Karpas-422 (cell line): ENCODE results near the gene SAMHD1. TPM values are rescaled to one million over a fixed set of nuclear protein-coding genes. Genes with fewer than 3 reads are reported as not detected.
A peak's percentile ranks its signal among the peaks of the same experiment; 100 is the strongest.

Experiments
- DNase-seq: peaks from one replicate; pipeline ENCODE4 v3.0.0-alpha.2; 2015
- H2AFZ ChIP-seq: fragments of 200-600 bp; sonication (generic); 2 replicates; pipeline ENCODE4 v1.6.1; 2014; ENCODE audit warnings: antibody characterized with exemption, low read length, mixed read lengths
- H3K27ac ChIP-seq: fragments of 200-600 bp; sonication (generic); 2 replicates; pipeline ENCODE4 v1.5.1; 2014; ENCODE audit warnings: mild to moderate bottlenecking, low read length, moderate library complexity
- H3K27me3 ChIP-seq: fragments of 200-600 bp; sonication (generic); 2 replicates; pipeline ENCODE4 v1.6.1; 2014; ENCODE audit warnings: low read length, mixed read lengths
- H3K36me3 ChIP-seq: fragments of 200-600 bp; sonication (generic); 2 replicates; pipeline ENCODE4 v1.6.1; 2014; ENCODE audit warnings: low read length, mixed read lengths; ENCODE audit not compliant: insufficient read depth
- H3K4me1 ChIP-seq: fragments of 200-600 bp; sonication (generic); 2 replicates; pipeline ENCODE4 v1.6.1; 2014; ENCODE audit warnings: mild to moderate bottlenecking, low read length, mixed read lengths
- H3K4me2 ChIP-seq: fragments of 200-600 bp; sonication (generic); 2 replicates; pipeline ENCODE4 v1.6.1; 2014; ENCODE audit warnings: low read length, low read depth, mild to moderate bottlenecking; ENCODE audit not compliant: poor library complexity, severe bottlenecking
- H3K4me3 ChIP-seq: fragments of 200-600 bp; sonication (generic); 2 replicates; pipeline ENCODE4 v1.5.1; 2014; ENCODE audit warnings: mild to moderate bottlenecking, antibody characterized with exemption, low read length, mixed read lengths
- H3K79me2 ChIP-seq: fragments of 200-600 bp; sonication (generic); 2 replicates; pipeline ENCODE4 v1.6.1; 2014; ENCODE audit warnings: mild to moderate bottlenecking, low read length, mixed read lengths
- H3K9ac ChIP-seq: fragments of 200-600 bp; sonication (generic); 2 replicates; pipeline ENCODE4 v1.6.0; 2014; ENCODE audit warnings: low read length
- H3K9me2 ChIP-seq: fragments of 200-600 bp; sonication (generic), shearing (Covaris generic); replicated peaks from 2 replicates; pipeline ENCODE4 v1.6.0; 2014; ENCODE audit warnings: mild to moderate bottlenecking, low read length, moderate library complexity; ENCODE audit not compliant: insufficient read depth
- H3K9me3 ChIP-seq: fragments of 300-700, 200-600 bp; sonication (generic); 2 replicates; pipeline ENCODE4 v1.6.1; 2014; ENCODE audit warnings: low read length, mixed read lengths
- H4K20me1 ChIP-seq: fragments of 200-600 bp; sonication (generic); 2 replicates; pipeline ENCODE4 v1.6.1; 2014; ENCODE audit warnings: mild to moderate bottlenecking, antibody characterized with exemption, low read length, low read depth; ENCODE audit not compliant: insufficient read depth
- total RNA-seq: library from RNA; depleted of rRNA; stranded (reverse); fragments of >200 nt; shearing (Covaris generic); gene quantifications from 2 replicates; pipeline ENCODE4 v1.2.3, GENCODE V29; 2014; ENCODE audit warnings: low replicate concordance

SAMHD1 gene
- total RNA-seq, 1 experiment from 2014 or later = 28.7 TPM

GRCh38 chr20:36854348-36855240 lies 96.9 kb downstream of the SAMHD1 start:
- peaks cover 97% of the 10 kb centered on the region for H3K4me1 ChIP-seq
- peaks cover 96% of the 10 kb centered on the region for H3K79me2 ChIP-seq
- no peaks in the 10 kb centered on the region; the same call in 1 of the 2 replicates for H3K9me3 ChIP-seq
- peak overlapping the region; percentile 10; the same call in 1 of the 2 replicates for H3K9ac ChIP-seq
- H3K9me2 ChIP-seq = no peaks in the 10 kb centered on the region
- H3K27ac ChIP-seq = peak overlapping the region; percentile 98
- no peak for DNase-seq
- H4K20me1 ChIP-seq = peaks cover 37% of the 10 kb centered on the region; the same call in 1 of the 2 replicates
- H3K27me3 ChIP-seq = no peaks in the 10 kb centered on the region
- no peak overlapping the region for H2AFZ ChIP-seq
- H3K4me3 ChIP-seq = no peak overlapping the region
- peaks cover 17% of the 10 kb centered on the region for H3K36me3 ChIP-seq
- peak overlapping the region; percentile 35 for H3K4me2 ChIP-seq

- Histone ChIP-seq H3K36me3 (peaks cover 17% of the 10 kb centered on the region), H3K79me2 (peaks cover 91% of the 10 kb centered on the region), H3K4me1 (peaks cover 98% of the 10 kb centered on the region), H4K20me1 (peaks cover 30% of the 10 kb centered on the region; the same call in 1 of the 2 replicates), H3K27ac (peak overlapping the region; percentile 98), H3K9me2 (no peaks in the 10 kb centered on the region), H3K4me3 (peak overlapping the region; percentile 57), H2AFZ (no peak overlapping the region), H3K9ac (peak overlapping the region; percentile 76), H3K9me3 (no peaks in the 10 kb centered on the region; the same call in 1 of the 2 replicates), H3K27me3 (no peaks in the 10 kb centered on the region), H3K4me2 (peak overlapping the region; percentile 73)
- peak; percentile 93 for DNase-seq
These were observed 99.3 kb downstream of the SAMHD1 start for GRCh38 chr20:36852187-36852586.

GRCh38 chr20:36851490-36851889 lies 100.0 kb downstream of the SAMHD1 start:
- Histone ChIP-seq H3K27ac (peak overlapping the region; percentile 98), H3K4me3 (peak overlapping the region; percentile 57; the same call in 1 of the 2 replicates), H3K4me1 (peaks cover 98% of the 10 kb centered on the region), H3K9me3 (no peaks in the 10 kb centered on the region; the same call in 1 of the 2 replicates), H3K4me2 (peak overlapping the region; percentile 73), H4K20me1 (peaks cover 24% of the 10 kb centered on the region; the same call in 1 of the 2 replicates), H3K9me2 (no peaks in the 10 kb centered on the region), H3K79me2 (peaks cover 86% of the 10 kb centered on the region), H3K9ac (peak overlapping the region; percentile 76), H3K36me3 (peaks cover 17% of the 10 kb centered on the region), H3K27me3 (no peaks in the 10 kb centered on the region), H2AFZ (no peak overlapping the region)
- DNase-seq = no peak

- H3K79me2 ChIP-seq = peaks cover 83% of the 10 kb centered on the region
- no peak overlapping the region for H3K4me3 ChIP-seq
- peak; percentile 44 for DNase-seq
- H3K27me3 ChIP-seq = no peaks in the 10 kb centered on the region
- H3K27ac ChIP-seq = peak overlapping the region; percentile 98
- peak overlapping the region; percentile 42 for H3K4me2 ChIP-seq
- peaks cover 17% of the 10 kb centered on the region for H3K36me3 ChIP-seq
- H3K9me3 ChIP-seq = no peaks in the 10 kb centered on the region; the same call in 1 of the 2 replicates
- H3K4me1 ChIP-seq = peaks cover 98% of the 10 kb centered on the region
- no peaks in the 10 kb centered on the region for H3K9me2 ChIP-seq
- no peak overlapping the region for H2AFZ ChIP-seq
- no peak overlapping the region for H3K9ac ChIP-seq
- H4K20me1 ChIP-seq = peaks cover 17% of the 10 kb centered on the region; the same call in 1 of the 2 replicates
These were observed 100.7 kb downstream of the SAMHD1 start for GRCh38 chr20:36850759-36851158.

- Histone ChIP-seq H3K79me2 (peaks cover 72% of the 10 kb centered on the region), H3K27ac (peak overlapping the region; percentile 98)
These were observed 102.0 kb downstream of the SAMHD1 start for GRCh38 chr20:36849333-36850065.

GRCh38 chr20:36848677-36849076 lies 102.8 kb downstream of the SAMHD1 start:
- no peaks in the 10 kb centered on the region; the same call in 1 of the 2 replicates for H3K9me3 ChIP-seq
- H2AFZ ChIP-seq = no peak overlapping the region
- H4K20me1 ChIP-seq = 0 out of 2 replicates have a peak, but pooled peaks cover 6% of the 10 kb centered on the region
- H3K4me2 ChIP-seq = peak overlapping the region; percentile 42
- H3K4me1 ChIP-seq = peaks cover 97% of the 10 kb centered on the region
- peak overlapping the region; percentile 98 for H3K27ac ChIP-seq
- H3K9ac ChIP-seq = peak overlapping the region; percentile 78
- H3K9me2 ChIP-seq = no peaks in the 10 kb centered on the region
- no peak overlapping the region for H3K4me3 ChIP-seq
- H3K27me3 ChIP-seq = no peaks in the 10 kb centered on the region
- DNase-seq = no peak
- H3K79me2 ChIP-seq = peaks cover 65% of the 10 kb centered on the region
- peaks cover 17% of the 10 kb centered on the region for H3K36me3 ChIP-seq

More at GRCh38 chr20:36849333-36850065, 102.0 kb downstream of the SAMHD1 start:
- no peaks in the 10 kb centered on the region for H3K27me3 ChIP-seq
- H2AFZ ChIP-seq = no peak overlapping the region
- DNase-seq = peak; percentile 53
- peaks cover 98% of the 10 kb centered on the region for H3K4me1 ChIP-seq
- no peaks in the 10 kb centered on the region for H3K9me2 ChIP-seq
- H3K9ac ChIP-seq = peak overlapping the region; percentile 51
- 0 out of 2 replicates have a peak, but pooled peaks cover 6% of the 10 kb centered on the region for H4K20me1 ChIP-seq
- H3K9me3 ChIP-seq = no peaks in the 10 kb centered on the region; the same call in 1 of the 2 replicates
- 0 out of 2 replicates have a peak overlapping the region, but pooled peaks have one; percentile 4 for H3K4me3 ChIP-seq
- peak overlapping the region; percentile 42 for H3K4me2 ChIP-seq
- H3K36me3 ChIP-seq = peaks cover 17% of the 10 kb centered on the region

GRCh38 chr20:36848078-36848660 lies 103.3 kb downstream of the SAMHD1 start:
- Histone ChIP-seq H3K4me2 (peak overlapping the region; percentile 42), H3K27ac (peak overlapping the region; percentile 98), H3K4me3 (no peak overlapping the region), H3K27me3 (no peaks in the 10 kb centered on the region), H3K4me1 (peaks cover 97% of the 10 kb centered on the region), H3K9me2 (no peaks in the 10 kb centered on the region), H3K79me2 (peaks cover 63% of the 10 kb centered on the region), H2AFZ (no peak overlapping the region), H3K9ac (peak overlapping the region; percentile 78), H3K36me3 (peaks cover 17% of the 10 kb centered on the region), H3K9me3 (no peaks in the 10 kb centered on the region; the same call in 1 of the 2 replicates), H4K20me1 (0 out of 2 replicates have a peak, but pooled peaks cover 2% of the 10 kb centered on the region)
- no peak for DNase-seq
